K562 (cell line): ENCODE data around the gene SLAMF9. TPM values are rescaled to one million over a fixed set of nuclear protein-coding genes. Genes with fewer than 3 reads are reported as not detected.

Source experiments
- E2F4 ChIP-seq: sonication (generic); formaldehyde crosslinking; IDR thresholded peaks from 2 replicates; pipeline ENCODE4 v1.8.0; 2022; ENCODE audit warnings: mild to moderate bottlenecking, low read depth, missing genetic modification reagents
- ETS2 ChIP-seq: IDR thresholded peaks from 2 replicates; pipeline ENCODE4 v1.6.1; 2016; ENCODE audit warnings: borderline replicate concordance, missing genetic modification characterization, mild to moderate bottlenecking, moderate library complexity, missing compliant biosample characterization; ENCODE audit not compliant: poor library complexity, severe bottlenecking
- GTF2A2 ChIP-seq: IDR thresholded peaks from 2 replicates; pipeline ENCODE4 v1.6.1; 2016; ENCODE audit warnings: mild to moderate bottlenecking, missing genetic modification characterization, missing compliant biosample characterization
- JUN ChIP-seq, 2 experiments: sonication (generic) in 1 of 2; formaldehyde crosslinking in 1 of 2; IDR thresholded peaks; 2 replicates each; pipeline versions ENCODE4 v1.6.1 to v1.8.0; 2012 to 2022; ENCODE audit warnings: borderline replicate concordance in 2 of 2, mild to moderate bottlenecking in 2 of 2, improper control_type of control experiment in 1 of 2, low read depth in 1 of 2, low read length in 1 of 2, missing genetic modification reagents in 1 of 2
- KLF1 ChIP-seq: fragments of 450-650 bp; IDR thresholded peaks from 2 replicates; pipeline ENCODE4 v1.6.1; 2016; ENCODE audit warnings: missing genetic modification characterization, missing compliant biosample characterization
- NFE2L1 ChIP-seq: fragments of 450-650 bp; IDR thresholded peaks from 2 replicates; pipeline ENCODE4 v1.6.1; 2016; ENCODE audit warnings: missing genetic modification characterization, low read depth, mild to moderate bottlenecking, missing compliant biosample characterization, moderate library complexity, borderline replicate concordance
- PCBP1 ChIP-seq: fragments of 200-400 bp; formaldehyde crosslinking; IDR thresholded peaks from 2 replicates; pipeline ENCODE4 v1.6.1; 2018; ENCODE audit warnings: mild to moderate bottlenecking, low read depth, low read length; ENCODE audit not compliant: poor library complexity, severe bottlenecking
- RBFOX2 ChIP-seq: fragments of 200-400 bp; formaldehyde crosslinking; IDR thresholded peaks from 2 replicates; pipeline ENCODE4 v1.6.1; 2017; ENCODE audit warnings: low read depth, mild to moderate bottlenecking, low read length, moderate library complexity
- RBM22 ChIP-seq: fragments of 200-400 bp; formaldehyde crosslinking; IDR thresholded peaks from 2 replicates; pipeline ENCODE4 v1.6.1; 2018; ENCODE audit warnings: low read length, low read depth; ENCODE audit not compliant: poor library complexity, severe bottlenecking
- SAP30 ChIP-seq: fragments of 200-600 bp; sonication (generic); IDR thresholded peaks from 2 replicates; pipeline ENCODE4 v1.6.1; 2012; ENCODE audit warnings: borderline replicate concordance, low read depth, mild to moderate bottlenecking, moderate library complexity, low read length, control low read depth, inconsistent platforms; ENCODE audit not compliant: insufficient read depth, poor library complexity, severe bottlenecking
- SIN3B ChIP-seq: fragments of 450-650 bp; IDR thresholded peaks from 2 replicates; pipeline ENCODE4 v1.6.1; 2017; ENCODE audit warnings: low read depth, mild to moderate bottlenecking, moderate library complexity
- ZNF224 ChIP-seq: sonication (generic); formaldehyde crosslinking; IDR thresholded peaks from 2 replicates; pipeline ENCODE4 v1.8.0; 2022; ENCODE audit warnings: mild to moderate bottlenecking, missing genetic modification reagents
- ZNF717 ChIP-seq: fragments of 250-450 bp; sonication (Bioruptor Pico); IDR thresholded peaks from 2 replicates; pipeline ENCODE4 v1.5.0; 2021
- polyA plus RNA-seq, 8 experiments: library from polyadenylated mRNA; depleted of rRNA in 4 of 8; stranded (reverse) in 5 of 8; unstranded in 3 of 8; fragments of >200 nt; fragmentation: Nextera tagmentation in 2 of 8; fragmentation: Illumina TruSeq in 1 of 8; extraction: Ambion mirVana in 2 of 8; extraction: Trizol in 1 of 8; gene quantifications; 2 replicates each; pipeline versions ENCODE4 v1.2.1 to v1.2.3, GENCODE V29; 2011 to 2014; ENCODE audit warnings: inconsistent platforms in 1 of 8, missing spikeins in 1 of 8
- total RNA-seq, 7 experiments: library from RNA; depleted of rRNA in 6 of 7; stranded (reverse); fragments of >200 nt in 6 of 7; fragmentation: Illumina TruSeq in 2 of 7; extraction: Trizol in 2 of 7; gene quantifications; 2 replicates each; pipeline versions ENCODE4 v1.2.1 to v1.2.3, GENCODE V29; 2011 to 2021; ENCODE audit warnings: low replicate concordance in 1 of 7
- TF ChIP-seq, protein P1 (sequence below): fragments of 450-650 bp; formaldehyde crosslinking; IDR thresholded peaks from 2 replicates; pipeline ENCODE4 v1.4.0; 2020; ENCODE audit warnings: mild to moderate bottlenecking, moderate library complexity
- TF ChIP-seq, protein P2 (sequence below): sonication (generic); formaldehyde crosslinking; IDR thresholded peaks from 2 replicates; pipeline ENCODE4 v1.8.0; 2022; ENCODE audit warnings: mild to moderate bottlenecking, missing genetic modification reagents
- TF ChIP-seq, protein P3 (sequence below): fragments of 450-650 bp; IDR thresholded peaks from 2 replicates; pipeline ENCODE4 v1.6.1; 2014; ENCODE audit warnings: low read depth, mild to moderate bottlenecking, moderate library complexity, borderline replicate concordance
- TF ChIP-seq, protein P4 (sequence below): fragments of 250-450 bp; sonication (Bioruptor Pico); IDR thresholded peaks from 2 replicates; pipeline ENCODE4 v1.8.0; 2022; ENCODE audit warnings: inconsistent platforms, mild to moderate bottlenecking, moderate library complexity, borderline replicate concordance

SLAMF9 gene
- total and polyA plus RNA-seq, 9 of the 15 experiments (the other 6 are each of a cell fraction or from before 2014, with no cell fraction given): 0.13 to 0.21 TPM; not detected in 7

- TF ChIP-seq, protein P1, sequence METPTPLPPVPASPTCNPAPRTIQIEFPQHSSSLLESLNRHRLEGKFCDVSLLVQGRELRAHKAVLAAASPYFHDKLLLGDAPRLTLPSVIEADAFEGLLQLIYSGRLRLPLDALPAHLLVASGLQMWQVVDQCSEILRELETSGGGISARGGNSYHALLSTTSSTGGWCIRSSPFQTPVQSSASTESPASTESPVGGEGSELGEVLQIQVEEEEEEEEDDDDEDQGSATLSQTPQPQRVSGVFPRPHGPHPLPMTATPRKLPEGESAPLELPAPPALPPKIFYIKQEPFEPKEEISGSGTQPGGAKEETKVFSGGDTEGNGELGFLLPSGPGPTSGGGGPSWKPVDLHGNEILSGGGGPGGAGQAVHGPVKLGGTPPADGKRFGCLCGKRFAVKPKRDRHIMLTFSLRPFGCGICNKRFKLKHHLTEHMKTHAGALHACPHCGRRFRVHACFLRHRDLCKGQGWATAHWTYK (CRISPR knock-in tag): peak; percentile 34; the same call in 1 of the 2 replicates
- TF ChIP-seq ZNF224 (CRISPR knock-in tag) (no peak), JUN (IDR thresholded peaks at IDR 0.05; ENCODE audit: borderline replicate concordance, low read depth, low read length) (no peak), JUN (CRISPR knock-in tag; IDR thresholded peaks at IDR 0.05; ENCODE audit: borderline replicate concordance) (peak; percentile 70), GTF2A2 (no peak), PCBP1 (peak; percentile 21), E2F4 (CRISPR knock-in tag) (no peak), RBFOX2 (peak; percentile 94), KLF1 (no peak), SIN3B (peak; percentile 12), ETS2 (tag) (no peak), NFE2L1 (tag) (no peak), ZNF717 (CRISPR knock-in tag) (0 out of 2 replicates have a peak, but pooled peaks have one; percentile 25), RBM22 (peak; percentile 91), SAP30 (peak; percentile 51)
- TF ChIP-seq, protein P2, sequence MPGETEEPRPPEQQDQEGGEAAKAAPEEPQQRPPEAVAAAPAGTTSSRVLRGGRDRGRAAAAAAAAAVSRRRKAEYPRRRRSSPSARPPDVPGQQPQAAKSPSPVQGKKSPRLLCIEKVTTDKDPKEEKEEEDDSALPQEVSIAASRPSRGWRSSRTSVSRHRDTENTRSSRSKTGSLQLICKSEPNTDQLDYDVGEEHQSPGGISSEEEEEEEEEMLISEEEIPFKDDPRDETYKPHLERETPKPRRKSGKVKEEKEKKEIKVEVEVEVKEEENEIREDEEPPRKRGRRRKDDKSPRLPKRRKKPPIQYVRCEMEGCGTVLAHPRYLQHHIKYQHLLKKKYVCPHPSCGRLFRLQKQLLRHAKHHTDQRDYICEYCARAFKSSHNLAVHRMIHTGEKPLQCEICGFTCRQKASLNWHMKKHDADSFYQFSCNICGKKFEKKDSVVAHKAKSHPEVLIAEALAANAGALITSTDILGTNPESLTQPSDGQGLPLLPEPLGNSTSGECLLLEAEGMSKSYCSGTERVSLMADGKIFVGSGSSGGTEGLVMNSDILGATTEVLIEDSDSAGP (CRISPR knock-in tag): peak; percentile 97
- TF ChIP-seq, protein P3, sequence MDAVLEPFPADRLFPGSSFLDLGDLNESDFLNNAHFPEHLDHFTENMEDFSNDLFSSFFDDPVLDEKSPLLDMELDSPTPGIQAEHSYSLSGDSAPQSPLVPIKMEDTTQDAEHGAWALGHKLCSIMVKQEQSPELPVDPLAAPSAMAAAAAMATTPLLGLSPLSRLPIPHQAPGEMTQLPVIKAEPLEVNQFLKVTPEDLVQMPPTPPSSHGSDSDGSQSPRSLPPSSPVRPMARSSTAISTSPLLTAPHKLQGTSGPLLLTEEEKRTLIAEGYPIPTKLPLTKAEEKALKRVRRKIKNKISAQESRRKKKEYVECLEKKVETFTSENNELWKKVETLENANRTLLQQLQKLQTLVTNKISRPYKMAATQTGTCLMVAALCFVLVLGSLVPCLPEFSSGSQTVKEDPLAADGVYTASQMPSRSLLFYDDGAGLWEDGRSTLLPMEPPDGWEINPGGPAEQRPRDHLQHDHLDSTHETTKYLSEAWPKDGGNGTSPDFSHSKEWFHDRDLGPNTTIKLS: no peak
- TF ChIP-seq, protein P4, sequence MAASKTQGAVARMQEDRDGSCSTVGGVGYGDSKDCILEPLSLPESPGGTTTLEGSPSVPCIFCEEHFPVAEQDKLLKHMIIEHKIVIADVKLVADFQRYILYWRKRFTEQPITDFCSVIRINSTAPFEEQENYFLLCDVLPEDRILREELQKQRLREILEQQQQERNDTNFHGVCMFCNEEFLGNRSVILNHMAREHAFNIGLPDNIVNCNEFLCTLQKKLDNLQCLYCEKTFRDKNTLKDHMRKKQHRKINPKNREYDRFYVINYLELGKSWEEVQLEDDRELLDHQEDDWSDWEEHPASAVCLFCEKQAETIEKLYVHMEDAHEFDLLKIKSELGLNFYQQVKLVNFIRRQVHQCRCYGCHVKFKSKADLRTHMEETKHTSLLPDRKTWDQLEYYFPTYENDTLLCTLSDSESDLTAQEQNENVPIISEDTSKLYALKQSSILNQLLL: no peak
These were observed 29.0 kb downstream of the SLAMF9 start, which contains the start of gene TAGLN2 (continued) for GRCh38 chr1:159924791-159925718.
